Fibroblast of mammary gland (primary cell): ENCODE data around the gene VWC2L.

ENCODE experiments used
- DNase-seq: peaks from one replicate; pipeline ENCODE4 v3.0.0-alpha.2; 2010; ENCODE audit warnings: low read depth
- H3K4me3 ChIP-seq: 2 replicates; pipeline ENCODE4 v1.5.1; 2011; ENCODE audit warnings: low read depth, mild to moderate bottlenecking, low read length, moderate library complexity; ENCODE audit not compliant: control insufficient read depth
- CTCF ChIP-seq: conservative IDR thresholded peaks from 2 replicates; pipeline ENCODE4 v1.5.1; 2011; ENCODE audit warnings: low read depth, low read length, inconsistent platforms; ENCODE audit not compliant: control insufficient read depth, insufficient read depth

The VWC2L gene

GRCh38 chr2:214410918-214411554 is at the start of gene VWC2L:
VWC2L (plus strand) TSS chr2:214411054; CDS start chr2:214414194, 3,140 bp downstream.
- no peak within 1 kb of the TSS for H3K4me3 ChIP-seq
- DNase-seq, result peak; percentile 65
- TF ChIP-seq CTCF, result no peak

DNA sequence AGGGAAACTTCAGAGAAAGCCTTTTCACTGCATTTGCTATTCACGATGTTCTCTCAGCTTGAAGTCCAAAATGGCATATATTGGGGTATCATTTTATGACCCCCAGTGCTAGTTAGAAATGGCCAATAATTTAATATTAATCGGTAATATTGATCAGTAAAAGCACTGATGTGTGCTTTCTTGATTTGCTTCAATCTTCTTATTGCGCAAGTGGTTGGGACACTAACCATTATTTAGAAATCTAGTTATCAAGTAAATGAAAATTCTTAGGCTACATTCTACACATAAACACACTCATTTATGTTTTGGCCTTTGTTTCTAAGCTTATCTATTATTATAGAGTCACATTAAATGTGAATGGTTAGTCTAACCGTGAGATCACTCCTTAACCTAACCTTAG is 49.7 kb upstream of the VWC2L start:
- TF ChIP-seq CTCF, result no peak
- no peak overlapping the region for H3K4me3 ChIP-seq
- no peak for DNase-seq

- TF ChIP-seq CTCF, result no peak
- H3K4me3 ChIP-seq, result no peak overlapping the region
- no peak for DNase-seq
These were observed 45.3 kb upstream of the VWC2L start for GRCh38 chr2:214365549-214365948.

GRCh38 chr2:214367171-214367570 is 43.7 kb upstream of the VWC2L start:
- TF ChIP-seq CTCF, result no peak
- no peak for DNase-seq
- no peak overlapping the region for H3K4me3 ChIP-seq

DNA sequence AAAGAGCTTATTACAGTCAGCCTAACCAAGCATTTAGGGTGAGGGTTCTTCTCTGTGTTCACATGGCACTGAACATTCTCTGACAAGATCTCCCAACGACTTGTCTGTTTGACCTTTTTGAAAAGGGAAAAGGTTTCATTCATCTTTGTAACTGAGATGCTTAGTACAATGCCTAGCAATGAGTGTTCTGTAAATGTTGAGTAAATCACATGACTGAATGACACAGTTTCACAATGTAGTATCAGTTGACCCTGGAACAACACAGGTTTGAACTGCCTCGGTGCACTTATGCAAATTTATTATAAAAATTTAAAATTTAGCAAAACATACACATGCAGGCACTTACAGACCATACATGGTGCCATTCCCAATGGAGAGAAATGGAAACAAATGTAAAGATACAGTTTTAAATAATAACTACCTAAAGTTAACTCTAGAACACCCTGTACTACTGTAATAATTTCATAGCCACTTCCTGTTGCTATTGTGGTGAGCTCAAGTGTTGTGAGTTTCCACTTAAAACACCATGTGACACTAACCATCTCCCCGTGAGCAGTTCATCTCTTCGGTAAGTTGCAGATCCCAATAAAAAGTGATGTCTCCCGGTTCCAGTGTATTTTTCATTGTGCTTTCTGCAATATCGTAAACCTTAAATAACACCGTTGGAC is 34.1 kb upstream of the VWC2L start:
- H3K4me3 ChIP-seq, result no peak overlapping the region
- TF ChIP-seq CTCF, result no peak
- DNase-seq, result no peak

DNA sequence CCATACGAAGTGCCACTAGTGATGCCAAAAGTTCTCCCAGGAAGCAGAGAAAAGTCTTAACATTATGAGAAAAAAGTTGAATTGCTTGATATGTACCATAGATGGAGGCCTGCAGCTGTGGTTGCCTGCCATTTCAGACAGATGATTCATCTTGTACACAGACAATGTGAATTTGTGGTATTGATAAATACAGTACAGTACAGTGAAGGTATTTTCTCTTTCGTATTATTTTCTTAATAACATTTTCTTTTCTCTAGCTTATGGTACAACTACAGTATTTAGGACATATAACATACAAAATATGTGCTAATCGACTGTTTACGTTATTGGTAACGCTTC is 33.6 kb upstream of the VWC2L start:
- no peak overlapping the region for H3K4me3 ChIP-seq
- no peak for DNase-seq
- no peak for TF ChIP-seq CTCF
